Peyer's patch (tissue), 4 donors: Measurements from ENCODE around the gene ARHGEF12.

Source experiments
- POLR2A ChIP-seq, 2 donors: fragments of 450-650 bp; IDR thresholded peaks; one replicate each; pipeline ENCODE4 v1.5.1; 2017; ENCODE audit warnings: antibody characterized with exemption in 2 of 2, mild to moderate bottlenecking in 2 of 2, moderate library complexity in 2 of 2
- TF ChIP-seq, protein P1 (sequence below), 6 experiments: fragments of 450-650 bp in 4 of 6; fragments of 200-600 bp in 2 of 6; sonication (generic) in 1 of 6; IDR thresholded peaks; one replicate each; pipeline ENCODE4 v1.5.1; 2017 to 2019; ENCODE audit warnings: antibody characterized with exemption in 6 of 6, mild to moderate bottlenecking in 3 of 6, moderate library complexity in 1 of 6

GRCh38 chr11:120385110-120385509 is 48.9 kb downstream of the ARHGEF12 start:
- TF ChIP-seq, protein P1, sequence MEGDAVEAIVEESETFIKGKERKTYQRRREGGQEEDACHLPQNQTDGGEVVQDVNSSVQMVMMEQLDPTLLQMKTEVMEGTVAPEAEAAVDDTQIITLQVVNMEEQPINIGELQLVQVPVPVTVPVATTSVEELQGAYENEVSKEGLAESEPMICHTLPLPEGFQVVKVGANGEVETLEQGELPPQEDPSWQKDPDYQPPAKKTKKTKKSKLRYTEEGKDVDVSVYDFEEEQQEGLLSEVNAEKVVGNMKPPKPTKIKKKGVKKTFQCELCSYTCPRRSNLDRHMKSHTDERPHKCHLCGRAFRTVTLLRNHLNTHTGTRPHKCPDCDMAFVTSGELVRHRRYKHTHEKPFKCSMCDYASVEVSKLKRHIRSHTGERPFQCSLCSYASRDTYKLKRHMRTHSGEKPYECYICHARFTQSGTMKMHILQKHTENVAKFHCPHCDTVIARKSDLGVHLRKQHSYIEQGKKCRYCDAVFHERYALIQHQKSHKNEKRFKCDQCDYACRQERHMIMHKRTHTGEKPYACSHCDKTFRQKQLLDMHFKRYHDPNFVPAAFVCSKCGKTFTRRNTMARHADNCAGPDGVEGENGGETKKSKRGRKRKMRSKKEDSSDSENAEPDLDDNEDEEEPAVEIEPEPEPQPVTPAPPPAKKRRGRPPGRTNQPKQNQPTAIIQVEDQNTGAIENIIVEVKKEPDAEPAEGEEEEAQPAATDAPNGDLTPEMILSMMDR (IDR thresholded peaks at IDR 0.05), result no peak
- no peak for TF ChIP-seq POLR2A (IDR thresholded peaks at IDR 0.05)
